H1 (cell line): ENCODE results near the gene NEGR1. TPM values are rescaled to one million over a fixed set of nuclear protein-coding genes. Genes with fewer than 3 reads are reported as not detected.

Experiments used
- CTCF ChIA-PET: fragments of 300-600 bp; sonication (Branson Sonifier 250); formaldehyde crosslinking; loops from one replicate; lab custom pipeline; 2021; ENCODE audit not compliant: partially characterized antibody; lab: Charles Lee
- POLR2A ChIA-PET: fragments of 300-600 bp; sonication (Branson Sonifier 250); formaldehyde crosslinking; loops from one replicate; lab custom pipeline; 2021; ENCODE audit warnings: inconsistent platforms; ENCODE audit not compliant: partially characterized antibody; lab: Charles Lee
- DNase-seq, 2 experiments: peaks; one replicate each; pipeline versions ENCODE4 v3.0.0 to v3.0.0-alpha.2; 2010 to 2022; ENCODE audit warnings: low spot score in 2 of 2, low read depth in 1 of 2, mixed read lengths in 1 of 2
- FAIRE-seq: peaks from 2 replicates; lab custom pipeline; 2011; peaks lifted over from hg19 to GRCh38; lab: Jason Lieb, UNC
- H2AFZ ChIP-seq: 2 replicates; pipeline ENCODE4 v1.8.1; 2012; ENCODE audit warnings: low read length, inconsistent platforms
- H2AK5ac ChIP-seq: 2 replicates; pipeline ENCODE4 v1.6.1; 2013; ENCODE audit warnings: low read depth, low read length
- H2BK120ac ChIP-seq: replicated peaks from 2 replicates; pipeline ENCODE3; 2013; ENCODE audit warnings: low read depth, low read length, inconsistent platforms
- H2BK12ac ChIP-seq: 2 replicates; pipeline ENCODE4 v1.6.1; 2013; ENCODE audit warnings: low read depth, low read length
- H2BK15ac ChIP-seq: 2 replicates; pipeline ENCODE4 v1.6.1; 2013; ENCODE audit warnings: low read length
- H2BK20ac ChIP-seq: 2 replicates; pipeline ENCODE4 v1.6.1; 2013; ENCODE audit warnings: low read length
- H2BK5ac ChIP-seq: 2 replicates; pipeline ENCODE4 v1.6.1; 2013; ENCODE audit warnings: low read depth, low read length
- H3K14ac ChIP-seq: 2 replicates; pipeline ENCODE4 v1.6.1; 2013; ENCODE audit warnings: inconsistent platforms; ENCODE audit not compliant: insufficient read length
- H3K18ac ChIP-seq: 2 replicates; pipeline ENCODE4 v1.6.1; 2013; ENCODE audit warnings: low read length; ENCODE audit errors: extremely low read depth
- H3K23ac ChIP-seq: 2 replicates; pipeline ENCODE4 v1.6.1; 2013; ENCODE audit warnings: inconsistent platforms; ENCODE audit not compliant: insufficient read length
- H3K23me2 ChIP-seq: 2 replicates; pipeline ENCODE4 v1.6.1; 2013; ENCODE audit warnings: low read depth, low read length
- H3K27ac ChIP-seq: 2 replicates; pipeline ENCODE4 v1.6.1; 2011; ENCODE audit warnings: low read depth, low read length, inconsistent platforms
- H3K27me3 ChIP-seq, 4 experiments: replicated peaks in 1 of 4; 1 replicate in 1 of 4; 2 replicates in 3 of 4; pipeline versions ENCODE4 v1.6.1 to v1.8.1; 2011 to 2013; ENCODE audit warnings: low read length in 3 of 4, mild to moderate bottlenecking in 3 of 4, inconsistent platforms in 2 of 4, mixed read lengths in 2 of 4, moderate library complexity in 1 of 4; ENCODE audit not compliant: control insufficient read depth in 3 of 4, insufficient read depth in 3 of 4; ENCODE audit errors: extremely low read depth in 1 of 4
- H3K36me3 ChIP-seq, 4 experiments: 2 replicates each; pipeline versions ENCODE4 v1.6.1 to v1.8.1; 2011 to 2013; ENCODE audit warnings: mild to moderate bottlenecking in 4 of 4, low read length in 3 of 4, moderate library complexity in 2 of 4, control low read depth in 1 of 4, inconsistent platforms in 1 of 4; ENCODE audit not compliant: insufficient read depth in 4 of 4, control insufficient read depth in 2 of 4
- H3K4ac ChIP-seq: replicated peaks from 2 replicates; pipeline ENCODE3; 2013; ENCODE audit warnings: low read length, low read depth, mixed read lengths, inconsistent platforms; ENCODE audit not compliant: insufficient read length
- H3K4me1 ChIP-seq, 4 experiments: replicated peaks in 1 of 4; 1 replicate in 1 of 4; 2 replicates in 3 of 4; pipeline versions ENCODE4 v1.6.1 to v1.8.1; 2011 to 2013; ENCODE audit warnings: low read length in 3 of 4, inconsistent platforms in 2 of 4, mixed read lengths in 1 of 4; ENCODE audit not compliant: insufficient read depth in 4 of 4, control insufficient read depth in 3 of 4
- H3K4me2 ChIP-seq, 2 experiments: 2 replicates each; pipeline versions ENCODE4 v1.6.1 to v1.8.1; 2011 to 2013; ENCODE audit warnings: low read depth in 2 of 2, low read length in 2 of 2, control low read depth in 1 of 2, inconsistent platforms in 1 of 2, mild to moderate bottlenecking in 1 of 2; ENCODE audit not compliant: insufficient read depth in 1 of 2
- H3K4me3 ChIP-seq, 4 experiments: fragments of 200-600, 300-600 bp in 1 of 4; sonication (generic), shearing (Covaris generic), sonication (Bioruptor Twin) in 1 of 4; 2 replicates each; pipeline versions ENCODE4 v1.5.1 to v1.8.1; 2011 to 2016; ENCODE audit warnings: low read length in 4 of 4, low read depth in 3 of 4, control low read depth in 2 of 4, inconsistent platforms in 2 of 4, mild to moderate bottlenecking in 2 of 4, mixed read lengths in 1 of 4, moderate library complexity in 1 of 4; ENCODE audit not compliant: insufficient read depth in 2 of 4; ENCODE audit errors: extremely low read depth in 1 of 4
- H3K56ac ChIP-seq: replicated peaks from 2 replicates; pipeline ENCODE3; 2013; ENCODE audit warnings: low read depth, mild to moderate bottlenecking, mixed read lengths, low read length, inconsistent platforms; ENCODE audit not compliant: insufficient read length
- H3K79me1 ChIP-seq: 2 replicates; pipeline ENCODE4 v1.6.1; 2013; ENCODE audit warnings: low read depth, low read length, control low read depth
- H3K79me2 ChIP-seq, 2 experiments: 2 replicates each; pipeline versions ENCODE4 v1.6.1 to v1.8.1; 2012 to 2013; ENCODE audit warnings: low read length in 2 of 2, mild to moderate bottlenecking in 2 of 2, inconsistent platforms in 1 of 2; ENCODE audit not compliant: insufficient read depth in 2 of 2, control insufficient read depth in 1 of 2
- H3K9ac ChIP-seq, 4 experiments: replicated peaks in 1 of 4; 1 replicate in 1 of 4; 2 replicates in 3 of 4; pipeline versions ENCODE4 v1.6.1 to v1.8.1; 2011 to 2013; ENCODE audit warnings: low read depth in 3 of 4, low read length in 3 of 4, control low read depth in 2 of 4, mild to moderate bottlenecking in 2 of 4, moderate library complexity in 2 of 4, inconsistent platforms in 1 of 4; ENCODE audit errors: extremely low read depth in 1 of 4
- H3K9me3 ChIP-seq, 2 experiments: 2 replicates each; pipeline versions ENCODE4 v1.6.1 to v1.8.1; 2012 to 2013; ENCODE audit warnings: mild to moderate bottlenecking in 2 of 2, moderate library complexity in 2 of 2, control low read depth in 1 of 2, inconsistent platforms in 1 of 2, low read depth in 1 of 2, low read length in 1 of 2, mixed read lengths in 1 of 2; ENCODE audit not compliant: insufficient read depth in 2 of 2
- H4K20me1 ChIP-seq, 2 experiments: replicated peaks in 1 of 2; 2 replicates each; pipeline versions ENCODE3 to v1.8.1; 2011 to 2013; ENCODE audit warnings: inconsistent platforms in 2 of 2, low read length in 2 of 2, mild to moderate bottlenecking in 1 of 2; ENCODE audit not compliant: insufficient read depth in 2 of 2, control insufficient read depth in 1 of 2
- H4K5ac ChIP-seq: 2 replicates; pipeline ENCODE4 v1.6.1; 2013; ENCODE audit warnings: low read length, low read depth, mixed read lengths, inconsistent platforms; ENCODE audit not compliant: insufficient read length
- H4K8ac ChIP-seq: 2 replicates; pipeline ENCODE4 v1.8.0; 2013; ENCODE audit warnings: mild to moderate bottlenecking, moderate library complexity, low read length, inconsistent platforms; ENCODE audit not compliant: insufficient read depth; ENCODE audit errors: extremely low read depth
- H4K91ac ChIP-seq: replicated peaks from 2 replicates; pipeline ENCODE3; 2013; ENCODE audit warnings: low read length, mixed read lengths, inconsistent platforms; ENCODE audit not compliant: insufficient read length
- FOSL1 ChIP-seq: IDR thresholded peaks from 2 replicates; pipeline ENCODE4 v1.6.1; 2011; ENCODE audit warnings: mild to moderate bottlenecking, low read depth, low read length, moderate library complexity; ENCODE audit not compliant: insufficient read depth
- SRF ChIP-seq: IDR thresholded peaks from 2 replicates; pipeline ENCODE4 v1.6.1; 2011; ENCODE audit warnings: mild to moderate bottlenecking, low read depth, low read length, moderate library complexity
- TAF7 ChIP-seq: optimal IDR thresholded peaks from 2 replicates; pipeline ENCODE3; 2011; ENCODE audit warnings: low read depth, mild to moderate bottlenecking, inconsistent platforms, low read length, moderate library complexity, borderline replicate concordance
- TBP ChIP-seq: IDR thresholded peaks from 2 replicates; pipeline ENCODE4 v1.6.1; 2011; ENCODE audit warnings: low read depth, low read length, improper control_type of control experiment
- WGBS, 2 experiments: shearing (Covaris generic) in 1 of 2; methylation state at CpG; one replicate each; pipeline versions ENCODE4 v1.1.6 to v1.1.7; 2013 to 2015; ENCODE audit warnings: low lambda C conversion rate in 2 of 2, mixed read lengths in 2 of 2, inconsistent platforms in 1 of 2, low coverage in 1 of 2, missing lambda C conversion rate in 1 of 2; ENCODE audit not compliant: insufficient replicate concordance in 2 of 2, insufficient coverage in 1 of 2, insufficient read length in 1 of 2; ENCODE audit errors: extremely low coverage in 1 of 2, missing lambda C conversion rate in 1 of 2; 5-methylcytosine and 5-hydroxymethylcytosine counted together
- polyA plus RNA-seq, 7 experiments: library from polyadenylated mRNA; depleted of rRNA in 3 of 7; stranded (reverse) in 5 of 7; unstranded in 2 of 7; fragments of >200 nt in 5 of 7; fragments of 200-250 nt in 2 of 7; gene quantifications; 1 replicate in 5 of 7; 2 replicates in 1 of 7; 4 replicates in 1 of 7; pipeline versions ENCODE4 v1.2.1 to v1.2.3, GENCODE V29; 2011 to 2013; ENCODE audit warnings: missing spikeins in 2 of 7, mixed read lengths in 2 of 7
- total RNA-seq: library from RNA; stranded (reverse); fragmentation: NEBNext Ultra II Directional; extraction: Animal tissue kit (Norgen Biotek cat#: 25700); gene quantifications from 2 replicates; pipeline ENCODE4 v1.2.1, GENCODE V29; 2021

The NEGR1 gene
- total and polyA plus RNA-seq, 2 of the 8 experiments (the other 6 are each of a cell fraction or from before 2014, with no cell fraction given) = 0.71 to 1.3 TPM

DNA sequence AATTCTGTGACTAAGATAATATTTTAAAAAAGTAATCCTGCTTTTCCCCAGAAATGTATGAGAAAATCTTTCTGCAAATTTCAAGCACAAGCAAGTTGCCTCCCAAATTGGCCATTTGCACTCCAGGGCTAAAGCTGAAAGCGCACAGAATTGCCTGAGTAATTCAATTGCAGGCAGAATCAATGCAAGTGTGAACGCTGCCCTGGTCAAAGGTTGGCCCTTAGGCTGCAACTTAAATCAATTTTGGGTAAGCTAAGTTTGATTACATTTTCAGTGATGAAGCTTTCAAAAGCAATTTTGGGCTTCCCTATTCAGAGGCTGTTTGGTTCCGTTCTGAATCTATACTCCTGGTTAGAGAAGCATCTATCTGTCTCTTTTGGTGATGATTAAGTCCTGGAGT, 699.7 kb downstream of the NEGR1 start:
- FAIRE-seq (no peak), DNase-seq (no peak)
- Histone ChIP-seq H3K79me1 (no peaks in the 10 kb centered on the region), H2BK12ac (no peak overlapping the region), H4K91ac (no peak overlapping the region), H3K14ac (no peak overlapping the region), H2AK5ac (no peak overlapping the region), H3K23me2 (no peaks in the 10 kb centered on the region), H2BK20ac (no peak overlapping the region), H3K4me2 (no peak overlapping the region), H3K4me3 (no peak overlapping the region), H2BK15ac (no peak overlapping the region), H3K27me3 (no peaks in the 10 kb centered on the region), H3K23ac (no peak overlapping the region), H2AFZ (no peak overlapping the region), H3K9me3 (no peaks in the 10 kb centered on the region), H2BK120ac (no peak overlapping the region), H3K56ac (no peak overlapping the region), H4K20me1 (no peaks in the 10 kb centered on the region), H3K4ac (no peak overlapping the region), H3K79me2 (no peaks in the 10 kb centered on the region), H4K5ac (no peak overlapping the region), H3K18ac (no peak overlapping the region), H4K8ac (no peak overlapping the region), H3K27ac (no peak overlapping the region), H3K9ac (no peak overlapping the region), H3K36me3 (no peaks in the 10 kb centered on the region), H3K4me1 (no peaks in the 10 kb centered on the region), H2BK5ac (no peak overlapping the region)
- ChIA-PET CTCF (no interaction called here), POLR2A (no interaction called here)
- WGBS, 2 experiments = 91% methylated on average over 3 of the region's 3 CpGs; no CpG with 5 or more reads in 1 of the 2 experiments
- no peak for TF ChIP-seq FOSL1
- TF ChIP-seq TBP = no peak
- TF ChIP-seq TAF7 = no peak
- TF ChIP-seq SRF = no peak
